ENCODE results near the gene ZSCAN5C. TPM values are rescaled to one million over a fixed set of nuclear protein-coding genes. Genes with fewer than 3 reads are reported as not detected.
"Not testable (repeated sequence)": the region's sequence is repeated elsewhere in the genome, so short reads cannot be mapped to it uniquely, and the experiment has no call there.

The ZSCAN5C gene
- polyA plus RNA-seq, 1 donor (not counting 4 experiments of a cell fraction or from before 2014, with no cell fraction given) = not detected

GRCh38 chr19:56199687-56200086 is 2.4 kb upstream of the ZSCAN5C start:
- Histone ChIP-seq H3K4me1 (ENCODE audit: control insufficient read depth, extremely low read depth, insufficient read depth, low read length) (no peaks in the 10 kb centered on the region), H3K9me3 (ENCODE audit: control insufficient read depth, low read depth, low read length) (no peaks in the 10 kb centered on the region), H3K9me1 (ENCODE audit: control insufficient read depth, extremely low read depth, insufficient read depth, low read length) (no peaks in the 10 kb centered on the region), H4K20me1 (ENCODE audit: control insufficient read depth, extremely low read depth, insufficient read depth, low read length) (no peaks in the 10 kb centered on the region), H3K36me3 (ENCODE audit: control insufficient read depth in 2 of 2, extremely low read depth in 1 of 2, insufficient read depth in 2 of 2, low read length in 2 of 2) (no peaks in the 10 kb centered on the region), H3K79me2 (ENCODE audit: control insufficient read depth, insufficient read depth, low read length) (no peaks in the 10 kb centered on the region), H2AFZ (ENCODE audit: control insufficient read depth, low read length) (no peak overlapping the region), H3K9ac (ENCODE audit: control insufficient read depth, extremely low read depth, insufficient read depth, low read length) (no peak overlapping the region), H3K4me3 (ENCODE audit: control insufficient read depth in 2 of 3, extremely low read depth in 1 of 3, insufficient read depth in 2 of 3, low read depth in 1 of 3, low read length in 3 of 3) (no peak overlapping the region), H3K27me3 (ENCODE audit: control insufficient read depth, extremely low read depth, insufficient read depth, low read length) (no peaks in the 10 kb centered on the region), H3K27ac (ENCODE audit: control insufficient read depth, insufficient read depth, low read length) (no peak overlapping the region), H3K4me2 (ENCODE audit: control insufficient read depth, extremely low read depth, insufficient read depth, low read depth, low read length) (no peak overlapping the region)
- FAIRE-seq (no peak), DNase-seq (ENCODE audit: low read depth, low spot score) (no peak)
- dilution Hi-C loops (cut with MboI; ENCODE audit: extremely low pct_ligation_motif_present, low sequenced_read_pairs) = no loop called here
- no peak for TF ChIP-seq EZH2 (IDR thresholded peaks at IDR 0.05; ENCODE audit: low read length)
- no peak for TF ChIP-seq CTCF (optimal IDR thresholded peaks at IDR 0.05 in 1 of 3, IDR thresholded peaks at IDR 0.05 in 1 of 3, conservative IDR thresholded peaks at IDR 0.05 in 1 of 3; ENCODE audit: extremely low read depth in 1 of 3, insufficient read depth in 2 of 3, low read length in 3 of 3)

- H4K20me1 ChIP-seq (ENCODE audit: control insufficient read depth, extremely low read depth, insufficient read depth, low read length); H3K4me1 ChIP-seq (ENCODE audit: control insufficient read depth, extremely low read depth, insufficient read depth, low read length); H3K4me3 ChIP-seq (ENCODE audit: control insufficient read depth in 2 of 3, extremely low read depth in 1 of 3, insufficient read depth in 2 of 3, low read depth in 1 of 3, low read length in 3 of 3); H2AFZ ChIP-seq (ENCODE audit: control insufficient read depth, low read length); H3K4me2 ChIP-seq (ENCODE audit: control insufficient read depth, extremely low read depth, insufficient read depth, low read depth, low read length); dilution Hi-C loops (cut with MboI; ENCODE audit: extremely low pct_ligation_motif_present, low sequenced_read_pairs); DNase-seq (ENCODE audit: low read depth, low spot score); H3K27ac ChIP-seq (ENCODE audit: control insufficient read depth, insufficient read depth, low read length); H3K36me3 ChIP-seq (ENCODE audit: control insufficient read depth in 2 of 2, extremely low read depth in 1 of 2, insufficient read depth in 2 of 2, low read length in 2 of 2); H3K27me3 ChIP-seq (ENCODE audit: control insufficient read depth, extremely low read depth, insufficient read depth, low read length); H3K9me3 ChIP-seq (ENCODE audit: control insufficient read depth, low read depth, low read length); FAIRE-seq; H3K9ac ChIP-seq (ENCODE audit: control insufficient read depth, extremely low read depth, insufficient read depth, low read length); H3K9me1 ChIP-seq (ENCODE audit: control insufficient read depth, extremely low read depth, insufficient read depth, low read length); H3K79me2 ChIP-seq (ENCODE audit: control insufficient read depth, insufficient read depth, low read length): not testable (repeated sequence)
Measured at GRCh38 chr19:56207581-56207980, 5.5 kb downstream of the ZSCAN5C start.

- Histone ChIP-seq H4K20me1 (ENCODE audit: control insufficient read depth, extremely low read depth, insufficient read depth, low read length) (no peaks in the 10 kb centered on the region), H3K9me1 (ENCODE audit: control insufficient read depth, extremely low read depth, insufficient read depth, low read length) (no peaks in the 10 kb centered on the region), H3K9me3 (ENCODE audit: control insufficient read depth, low read depth, low read length) (no peaks in the 10 kb centered on the region), H2AFZ (ENCODE audit: control insufficient read depth, low read length) (no peak overlapping the region), H3K79me2 (ENCODE audit: control insufficient read depth, insufficient read depth, low read length) (no peaks in the 10 kb centered on the region), H3K4me2 (ENCODE audit: control insufficient read depth, extremely low read depth, insufficient read depth, low read depth, low read length) (no peak overlapping the region), H3K4me3 (ENCODE audit: control insufficient read depth in 2 of 3, extremely low read depth in 1 of 3, insufficient read depth in 2 of 3, low read depth in 1 of 3, low read length in 3 of 3) (no peak overlapping the region), H3K36me3 (ENCODE audit: control insufficient read depth in 2 of 2, extremely low read depth in 1 of 2, insufficient read depth in 2 of 2, low read length in 2 of 2) (no peaks in the 10 kb centered on the region), H3K4me1 (ENCODE audit: control insufficient read depth, extremely low read depth, insufficient read depth, low read length) (no peaks in the 10 kb centered on the region), H3K27ac (ENCODE audit: control insufficient read depth, insufficient read depth, low read length) (no peak overlapping the region), H3K9ac (ENCODE audit: control insufficient read depth, extremely low read depth, insufficient read depth, low read length) (no peak overlapping the region), H3K27me3 (ENCODE audit: control insufficient read depth, extremely low read depth, insufficient read depth, low read length) (no peaks in the 10 kb centered on the region)
- DNase-seq (ENCODE audit: low read depth, low spot score) (no peak), FAIRE-seq (no peak)
- TF ChIP-seq CTCF (optimal IDR thresholded peaks at IDR 0.05 in 1 of 3, IDR thresholded peaks at IDR 0.05 in 1 of 3, conservative IDR thresholded peaks at IDR 0.05 in 1 of 3; ENCODE audit: extremely low read depth in 1 of 3, insufficient read depth in 2 of 3, low read length in 3 of 3) = no peak
- TF ChIP-seq EZH2 (IDR thresholded peaks at IDR 0.05; ENCODE audit: low read length) = no peak
- dilution Hi-C loops (cut with MboI; ENCODE audit: extremely low pct_ligation_motif_present, low sequenced_read_pairs) = no loop called here
Measured at GRCh38 chr19:56209091-56209490, 7.0 kb downstream of the ZSCAN5C start.

- H3K9ac ChIP-seq (ENCODE audit: control insufficient read depth, extremely low read depth, insufficient read depth, low read length); H3K4me1 ChIP-seq (ENCODE audit: control insufficient read depth, extremely low read depth, insufficient read depth, low read length); H3K4me2 ChIP-seq (ENCODE audit: control insufficient read depth, extremely low read depth, insufficient read depth, low read depth, low read length); H3K27ac ChIP-seq (ENCODE audit: control insufficient read depth, insufficient read depth, low read length); dilution Hi-C loops (cut with MboI; ENCODE audit: extremely low pct_ligation_motif_present, low sequenced_read_pairs); FAIRE-seq; H2AFZ ChIP-seq (ENCODE audit: control insufficient read depth, low read length); H3K36me3 ChIP-seq (ENCODE audit: control insufficient read depth in 2 of 2, extremely low read depth in 1 of 2, insufficient read depth in 2 of 2, low read length in 2 of 2); H3K4me3 ChIP-seq (ENCODE audit: control insufficient read depth in 2 of 3, extremely low read depth in 1 of 3, insufficient read depth in 2 of 3, low read depth in 1 of 3, low read length in 3 of 3); H3K27me3 ChIP-seq (ENCODE audit: control insufficient read depth, extremely low read depth, insufficient read depth, low read length); H3K9me3 ChIP-seq (ENCODE audit: control insufficient read depth, low read depth, low read length); H4K20me1 ChIP-seq (ENCODE audit: control insufficient read depth, extremely low read depth, insufficient read depth, low read length); DNase-seq (ENCODE audit: low read depth, low spot score); H3K79me2 ChIP-seq (ENCODE audit: control insufficient read depth, insufficient read depth, low read length); H3K9me1 ChIP-seq (ENCODE audit: control insufficient read depth, extremely low read depth, insufficient read depth, low read length): not testable (repeated sequence)
Measured at GRCh38 chr19:56210036-56210435, 8.0 kb downstream of the ZSCAN5C start.
